HUDEP-2 (cell line): ENCODE results near the gene RGR.

ENCODE experiments used
- DNase-seq, 76 experiments: peaks; one replicate each; lab custom pipeline; 2025; ENCODE audit not compliant: unreplicated experiment in 76 of 76; lab: John Stamatoyannopoulos, UW

The RGR gene, protein sequence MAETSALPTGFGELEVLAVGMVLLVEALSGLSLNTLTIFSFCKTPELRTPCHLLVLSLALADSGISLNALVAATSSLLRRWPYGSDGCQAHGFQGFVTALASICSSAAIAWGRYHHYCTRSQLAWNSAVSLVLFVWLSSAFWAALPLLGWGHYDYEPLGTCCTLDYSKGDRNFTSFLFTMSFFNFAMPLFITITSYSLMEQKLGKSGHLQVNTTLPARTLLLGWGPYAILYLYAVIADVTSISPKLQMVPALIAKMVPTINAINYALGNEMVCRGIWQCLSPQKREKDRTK

DNA sequence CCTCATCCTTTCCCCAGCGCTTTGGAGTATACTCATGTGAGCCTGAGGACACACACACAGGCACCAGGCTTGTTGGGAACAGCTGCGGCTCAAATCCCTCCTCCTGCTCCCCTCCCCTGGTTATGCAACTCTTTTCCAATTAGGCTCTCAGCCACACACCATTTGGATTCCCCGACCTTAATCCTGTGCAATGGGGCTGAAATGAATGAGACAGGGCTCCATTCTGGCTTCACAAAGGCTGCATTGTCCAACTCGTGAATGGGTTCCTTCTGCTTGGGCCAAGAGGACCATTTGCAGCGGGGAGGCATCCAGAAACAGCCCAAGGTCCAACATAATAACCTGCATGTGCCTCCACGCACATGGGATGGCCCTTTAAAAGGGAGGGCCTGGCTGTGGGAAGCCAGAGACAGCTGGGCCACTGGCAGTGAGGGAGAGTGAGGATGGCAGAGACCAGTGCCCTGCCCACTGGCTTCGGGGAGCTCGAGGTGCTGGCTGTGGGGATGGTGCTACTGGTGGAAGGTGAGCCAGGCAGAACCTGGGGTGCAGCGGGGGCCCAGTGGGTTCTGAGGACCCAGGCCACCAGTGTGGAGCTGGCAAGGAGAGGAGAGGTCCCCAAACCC is at the start of gene RGR:
Gene RGR (plus strand): TSS at position 403 of the 620 bp plus-strand sequence. CDS start 38 bp downstream, at position 441.
- DNase-seq: no peak

- peak in 1 of 76 experiments; percentile 17 for DNase-seq
Measured at GRCh38 chr10:84196083-84196482, 48.8 kb upstream of the RGR start.

- DNase-seq: no peak
Measured at GRCh38 chr10:84196941-84197340, 47.9 kb upstream of the RGR start.

- no peak for DNase-seq
Measured at GRCh38 chr10:84197643-84198042, 47.2 kb upstream of the RGR start.

DNA sequence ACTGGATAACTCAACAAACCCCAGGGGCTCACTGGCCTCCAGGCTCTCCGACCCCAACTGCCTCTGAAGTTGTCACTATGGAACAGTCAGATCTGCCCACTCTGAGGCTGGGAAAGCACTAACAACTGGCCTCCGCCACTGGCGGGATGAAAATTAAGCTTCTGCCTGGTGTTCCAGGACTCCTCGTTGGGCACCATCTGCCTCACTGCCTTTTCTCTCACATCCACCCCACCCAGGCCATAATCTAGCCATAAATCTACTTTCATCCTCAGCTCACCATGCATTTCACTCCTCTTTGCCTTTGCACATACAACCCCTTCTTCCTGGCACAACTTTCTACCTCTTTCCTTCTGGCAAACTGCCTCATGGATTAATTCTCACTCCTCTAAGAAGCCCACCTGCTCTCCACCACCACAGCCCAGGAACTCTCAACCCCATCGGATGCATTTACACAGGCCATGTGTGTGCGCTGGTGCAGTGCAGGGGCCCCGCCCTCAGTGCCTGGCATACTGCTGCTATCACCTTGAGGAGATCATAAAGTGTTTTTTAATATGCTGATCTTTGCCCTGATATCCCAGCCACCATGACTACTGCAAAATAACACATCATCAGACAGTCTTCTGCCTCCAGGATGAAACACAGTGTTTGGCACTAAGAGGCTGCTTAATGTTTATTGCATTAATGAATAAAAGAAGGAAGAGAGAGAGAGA is 46.5 kb upstream of the RGR start:
- DNase-seq: no peak

GRCh38 chr10:84200537-84201243 is 44.2 kb upstream of the RGR start:
- peak in 65 of 76 experiments; percentile 8 to 77 (median 46) for DNase-seq

DNA sequence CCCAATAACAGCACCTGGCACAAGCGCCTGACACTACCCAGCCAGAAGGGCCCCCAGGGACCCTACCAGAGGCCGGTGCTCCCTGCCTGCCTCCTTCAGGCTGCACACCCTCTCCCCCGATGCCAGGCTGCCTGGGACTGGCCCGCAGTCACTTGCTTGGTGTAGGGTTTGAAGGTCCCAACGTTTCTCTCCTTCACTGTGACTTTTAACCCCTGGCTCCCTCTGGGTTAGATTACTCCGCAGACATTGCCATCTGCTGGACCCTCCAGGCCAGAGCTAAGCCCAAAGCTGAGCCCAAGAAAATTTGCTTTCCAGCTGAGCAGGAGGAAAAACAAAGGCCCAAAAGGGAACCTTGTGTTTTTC is 43.6 kb upstream of the RGR start:
- peak in 17 of 76 experiments; percentile 17 to 65 (median 48) for DNase-seq

DNA sequence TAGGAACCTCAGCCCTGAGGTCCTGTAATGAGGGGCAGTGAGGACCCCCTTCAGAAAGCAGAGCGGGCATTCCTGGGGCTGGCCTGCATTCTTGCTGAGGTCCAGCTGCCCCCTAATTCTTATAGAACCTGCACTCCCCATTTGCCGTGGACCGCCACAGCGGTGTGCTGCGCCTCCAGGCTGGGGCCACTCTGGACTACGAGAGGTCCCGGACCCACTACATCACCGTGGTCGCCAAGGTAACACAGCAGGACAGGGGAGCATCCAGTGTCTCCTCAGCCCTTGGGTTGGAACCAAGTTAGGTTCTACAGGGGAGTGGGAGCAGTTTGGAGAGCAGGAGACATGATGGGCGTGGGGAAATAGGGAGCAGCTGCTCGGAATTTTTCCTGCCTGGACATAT is 43.2 kb upstream of the RGR start:
- no peak for DNase-seq

DNA sequence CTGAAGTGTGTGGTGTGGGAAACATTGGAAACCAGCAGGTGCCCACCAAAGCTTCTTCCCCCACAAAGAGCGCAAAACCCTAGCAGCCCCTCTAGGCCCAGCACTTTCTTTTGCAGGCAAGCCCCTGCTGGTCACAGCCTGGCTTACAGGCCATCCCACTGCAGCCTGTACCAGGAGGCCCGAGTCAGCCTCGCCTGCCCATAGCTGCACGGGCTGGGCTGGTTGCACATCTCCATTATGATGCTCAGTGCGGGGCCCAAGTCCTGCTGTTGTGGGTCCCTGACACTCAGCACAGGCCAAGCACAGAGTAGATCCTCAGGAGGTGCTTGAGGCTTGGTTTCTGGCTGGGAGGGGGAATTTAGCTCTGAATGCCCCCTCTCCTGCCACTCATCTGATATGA is 42.5 kb upstream of the RGR start:
- no peak for DNase-seq

DNA sequence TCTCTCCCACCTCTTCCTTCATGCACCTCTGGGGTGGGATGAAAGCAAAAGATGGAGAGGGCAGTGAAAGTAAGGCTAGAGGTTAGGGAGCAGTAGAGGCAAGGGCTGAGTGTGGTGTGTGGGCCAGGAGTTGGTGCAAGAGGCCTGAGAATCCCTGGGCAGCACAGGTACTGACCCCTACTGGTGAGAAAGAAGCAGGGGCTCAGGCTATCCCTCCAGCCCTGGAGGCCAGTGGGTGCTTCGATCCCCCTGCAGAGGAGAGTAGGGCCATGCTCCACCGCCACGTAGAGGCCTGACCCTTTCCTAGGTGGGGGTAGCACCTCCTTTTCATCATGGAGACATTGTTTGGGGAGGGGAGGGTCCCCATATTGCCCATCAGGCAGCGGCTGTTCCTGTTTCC is 40.7 kb upstream of the RGR start:
- DNase-seq: peak in 10 of 76 experiments; percentile 8 to 30 (median 14)

- no peak for DNase-seq
Measured at GRCh38 chr10:84204610-84205009, 40.2 kb upstream of the RGR start.

- peak in 54 of 76 experiments; percentile 6 to 69 (median 42) for DNase-seq
Measured at GRCh38 chr10:84205049-84205852, 39.6 kb upstream of the RGR start.

DNA sequence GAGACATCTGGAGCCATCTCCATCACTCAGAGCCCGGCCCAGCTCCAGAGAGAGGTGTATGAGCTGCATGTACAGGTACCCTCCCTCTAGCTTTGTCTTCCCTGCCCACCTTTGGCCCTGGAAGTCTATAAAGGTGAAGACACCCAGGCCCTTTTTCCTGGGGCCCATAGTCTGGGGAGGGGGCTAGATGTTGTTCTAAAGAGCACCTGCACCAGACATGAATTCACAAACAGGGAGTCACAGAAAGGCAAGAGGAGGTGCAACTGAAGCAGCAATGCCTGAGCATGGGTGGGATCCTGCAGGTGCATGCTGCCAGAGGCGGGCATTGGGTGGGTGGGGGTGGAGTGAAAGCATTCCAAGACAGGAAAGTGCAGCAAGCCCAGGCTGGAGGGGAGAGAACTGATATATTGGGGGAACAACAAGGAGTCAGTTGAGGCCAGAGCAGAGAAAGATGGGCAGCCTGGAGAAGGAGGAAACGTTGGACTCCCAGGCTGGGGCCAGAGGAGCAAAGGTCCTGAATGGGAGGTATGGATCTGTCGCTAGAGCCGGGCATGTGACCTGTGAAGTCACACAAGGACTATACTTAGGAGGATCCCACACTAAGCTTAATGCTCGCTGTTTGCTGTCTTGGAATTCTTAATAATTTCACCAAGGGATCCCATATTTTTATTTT is 38.9 kb upstream of the RGR start:
- DNase-seq: no peak

DNA sequence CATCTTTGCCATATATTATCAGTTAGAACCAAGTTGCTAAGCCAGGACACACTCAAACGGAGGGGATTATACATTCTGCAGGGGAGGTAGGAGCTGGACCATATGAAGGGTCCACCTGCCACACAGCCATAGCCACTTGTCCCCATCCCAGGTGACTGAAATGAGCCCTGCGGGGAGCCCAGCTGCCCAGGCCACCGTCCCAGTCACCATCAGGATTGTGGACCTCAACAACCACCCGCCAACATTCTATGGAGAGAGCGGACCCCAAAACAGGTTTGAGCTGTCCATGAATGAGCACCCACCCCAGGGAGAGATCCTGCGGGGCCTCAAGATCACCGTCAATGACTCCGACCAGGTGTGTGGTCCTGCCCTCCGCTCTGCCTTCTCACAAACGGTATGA is 36.8 kb upstream of the RGR start:
- DNase-seq: no peak

DNA sequence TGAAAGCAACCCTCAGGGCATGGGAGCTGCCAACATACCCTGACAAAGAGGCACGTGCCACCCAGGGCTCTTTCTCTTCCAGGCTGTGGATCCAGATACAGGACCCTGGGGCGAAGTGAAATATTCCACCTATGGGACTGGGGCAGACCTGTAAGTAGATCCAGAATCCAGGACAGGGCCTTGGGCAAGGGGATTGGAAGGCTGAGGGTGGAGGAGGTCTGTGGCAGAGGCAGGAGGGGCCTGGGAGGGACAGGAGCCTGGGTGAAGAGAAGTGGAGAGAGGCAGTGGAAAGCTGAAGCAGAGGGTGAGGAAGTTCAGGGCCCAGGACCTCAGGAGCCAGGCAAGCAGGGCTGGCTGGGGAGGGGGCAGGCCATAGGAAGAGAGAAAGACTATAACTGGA is 33.3 kb upstream of the RGR start:
- DNase-seq: no peak

GRCh38 chr10:84212014-84212413 is 32.8 kb upstream of the RGR start:
- no peak for DNase-seq

GRCh38 chr10:84213076-84213475 is 31.8 kb upstream of the RGR start:
- DNase-seq: no peak

DNA sequence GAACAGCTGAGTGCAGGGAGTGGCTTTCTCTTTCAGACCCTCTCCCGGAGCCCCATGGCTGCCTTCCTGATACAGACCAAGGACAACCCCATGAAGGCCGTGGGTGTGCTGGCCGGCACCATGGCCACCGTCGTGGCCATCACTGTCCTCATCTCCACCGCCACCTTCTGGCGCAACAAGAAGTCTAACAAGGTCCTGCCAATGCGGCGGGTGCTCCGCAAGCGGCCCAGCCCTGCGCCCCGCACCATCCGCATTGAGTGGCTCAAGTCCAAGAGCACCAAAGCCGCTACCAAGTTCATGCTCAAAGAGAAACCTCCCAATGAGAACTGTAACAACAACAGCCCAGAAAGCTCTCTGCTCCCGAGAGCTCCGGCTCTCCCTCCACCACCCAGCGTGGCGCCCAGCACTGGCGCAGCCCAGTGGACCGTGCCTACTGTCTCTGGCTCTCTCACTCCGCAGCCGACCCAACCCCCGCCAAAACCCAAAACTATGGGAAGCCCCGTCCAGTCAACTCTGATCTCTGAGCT is 30.7 kb upstream of the RGR start:
- no peak for DNase-seq

- DNase-seq: peak in 47 of 76 experiments; percentile 3 to 57 (median 30)
Measured at GRCh38 chr10:84214612-84215235, 30.1 kb upstream of the RGR start.
